Fibroblast of the aortic adventitia (primary cell): ENCODE data around the gene SYNE1. TPM values are rescaled to one million over a fixed set of nuclear protein-coding genes. Genes with fewer than 3 reads are reported as not detected.
"Not testable (repeated sequence)": the region's sequence is repeated elsewhere in the genome, so short reads cannot be mapped to it uniquely, and the experiment has no call there.

ENCODE experiments used
- DNase-seq: peaks from one replicate; pipeline ENCODE4 v3.0.0-alpha.2; 2010; ENCODE audit warnings: low read depth
- H3K4me3 ChIP-seq: 2 replicates; pipeline ENCODE4 v1.5.1; 2011; ENCODE audit warnings: low read depth, mild to moderate bottlenecking, control low read depth, low read length, moderate library complexity
- small RNA-seq: library from RNA; depleted of rRNA; stranded (forward); fragments of <200 nt; gene quantifications from one replicate; pipeline ENCODE3, GENCODE V24; 2012
- total RNA-seq: library from RNA; depleted of rRNA; stranded (reverse); fragments of >200 nt; gene quantifications from 2 replicates; pipeline ENCODE4 v1.2.3, GENCODE V29; 2012; ENCODE audit warnings: low replicate concordance
- TF ChIP-seq, protein P1 (sequence below): IDR thresholded peaks from 2 replicates; pipeline ENCODE4 v1.5.1; 2011; ENCODE audit warnings: mild to moderate bottlenecking, low read length, control low read depth, inconsistent platforms; ENCODE audit not compliant: insufficient read depth

Gene SYNE1
- total RNA-seq, 1 donor, result 193 TPM

DNA sequence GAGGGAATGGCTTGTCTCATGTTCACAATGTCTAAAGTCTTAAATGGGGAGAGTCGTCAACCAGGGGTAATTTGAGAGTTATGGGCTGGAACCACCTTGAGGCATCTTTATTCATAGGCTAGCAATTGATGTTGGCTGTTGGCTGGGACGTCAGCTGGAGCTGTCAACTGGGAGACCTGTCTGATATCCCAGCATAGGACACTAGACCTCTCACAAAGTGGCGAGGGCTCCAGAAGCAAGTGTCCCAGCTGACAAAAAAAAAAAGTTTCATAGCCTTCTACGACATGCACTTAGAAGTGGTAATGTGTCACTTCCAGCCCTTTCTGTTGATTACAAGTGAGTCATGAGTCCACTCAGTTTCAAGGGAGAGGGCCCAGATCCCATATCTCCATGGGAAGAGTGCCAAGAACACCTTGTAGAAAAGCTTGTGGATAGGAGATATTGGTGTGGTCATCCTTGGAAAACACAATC lies 551.7 kb downstream of the SYNE1 start:
- TF ChIP-seq, protein P1, sequence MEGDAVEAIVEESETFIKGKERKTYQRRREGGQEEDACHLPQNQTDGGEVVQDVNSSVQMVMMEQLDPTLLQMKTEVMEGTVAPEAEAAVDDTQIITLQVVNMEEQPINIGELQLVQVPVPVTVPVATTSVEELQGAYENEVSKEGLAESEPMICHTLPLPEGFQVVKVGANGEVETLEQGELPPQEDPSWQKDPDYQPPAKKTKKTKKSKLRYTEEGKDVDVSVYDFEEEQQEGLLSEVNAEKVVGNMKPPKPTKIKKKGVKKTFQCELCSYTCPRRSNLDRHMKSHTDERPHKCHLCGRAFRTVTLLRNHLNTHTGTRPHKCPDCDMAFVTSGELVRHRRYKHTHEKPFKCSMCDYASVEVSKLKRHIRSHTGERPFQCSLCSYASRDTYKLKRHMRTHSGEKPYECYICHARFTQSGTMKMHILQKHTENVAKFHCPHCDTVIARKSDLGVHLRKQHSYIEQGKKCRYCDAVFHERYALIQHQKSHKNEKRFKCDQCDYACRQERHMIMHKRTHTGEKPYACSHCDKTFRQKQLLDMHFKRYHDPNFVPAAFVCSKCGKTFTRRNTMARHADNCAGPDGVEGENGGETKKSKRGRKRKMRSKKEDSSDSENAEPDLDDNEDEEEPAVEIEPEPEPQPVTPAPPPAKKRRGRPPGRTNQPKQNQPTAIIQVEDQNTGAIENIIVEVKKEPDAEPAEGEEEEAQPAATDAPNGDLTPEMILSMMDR, result no peak
- DNase-seq, result peak; percentile 24
- no peak overlapping the region for H3K4me3 ChIP-seq

DNA sequence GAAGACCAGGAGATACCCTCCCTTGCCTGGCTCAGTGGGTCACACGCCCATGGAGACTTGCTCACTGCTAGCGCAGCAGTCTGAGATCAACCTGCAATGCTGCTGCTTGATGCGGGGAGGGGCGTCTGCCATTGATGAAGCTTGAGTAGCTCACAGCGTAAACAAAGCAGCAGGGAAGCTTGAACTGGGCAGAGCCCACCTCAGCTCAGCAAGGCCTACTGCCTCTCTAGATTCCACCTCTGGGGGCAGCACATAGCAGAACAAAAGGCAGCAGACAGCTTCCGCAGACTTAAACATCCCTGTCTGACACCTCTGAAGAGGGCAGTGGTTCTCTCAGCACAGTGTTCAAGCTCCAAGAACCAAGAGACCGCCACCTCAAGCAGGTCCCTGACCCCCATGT lies 558.4 kb downstream of the SYNE1 start:
- H3K4me3 ChIP-seq, result no peak overlapping the region
- TF ChIP-seq, protein P1, result no peak
- DNase-seq, result no peak

DNA sequence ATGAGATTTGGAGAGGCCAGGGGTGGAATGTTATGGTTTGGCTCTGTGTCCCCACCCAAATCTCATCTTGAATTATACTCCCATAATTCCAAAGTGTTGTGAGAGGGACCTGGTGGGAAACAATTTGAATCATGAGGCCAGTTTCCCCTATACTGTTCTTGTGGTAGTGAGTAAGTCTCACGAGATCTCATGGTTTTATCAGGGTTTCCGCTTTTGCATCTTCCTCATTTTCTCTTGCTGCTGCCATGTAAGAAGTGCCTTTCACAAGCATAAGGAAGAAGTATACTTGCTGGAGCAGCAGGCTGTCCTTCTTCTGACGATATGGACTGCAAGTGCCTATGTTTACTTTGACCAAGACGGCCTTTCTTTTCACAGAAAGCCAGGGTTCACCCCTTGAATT lies 559.2 kb downstream of the SYNE1 start:
- no peak for DNase-seq
- TF ChIP-seq, protein P1, result no peak
- H3K4me3 ChIP-seq, result no peak overlapping the region

DNA sequence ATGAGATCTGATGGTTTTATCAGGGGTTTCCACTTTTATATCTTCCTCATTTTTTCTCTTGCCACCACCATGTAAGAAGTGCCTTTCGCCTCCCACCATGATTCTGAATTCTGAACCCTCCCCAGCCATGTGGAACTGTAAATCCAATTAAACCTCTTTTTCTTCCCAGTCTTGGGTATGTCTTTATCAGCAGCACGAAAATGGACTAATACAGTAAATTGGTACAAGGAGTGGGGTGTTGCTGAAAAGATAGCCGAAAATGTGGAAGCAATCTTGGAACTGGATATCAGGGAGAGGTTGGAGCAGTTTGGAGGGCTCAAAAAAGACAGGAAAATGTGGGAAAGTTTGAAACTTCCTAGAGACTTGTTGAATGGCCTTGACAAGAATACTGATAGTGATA lies 560.9 kb downstream of the SYNE1 start:
- not testable (repeated sequence) for H3K4me3 ChIP-seq, DNase-seq

DNA sequence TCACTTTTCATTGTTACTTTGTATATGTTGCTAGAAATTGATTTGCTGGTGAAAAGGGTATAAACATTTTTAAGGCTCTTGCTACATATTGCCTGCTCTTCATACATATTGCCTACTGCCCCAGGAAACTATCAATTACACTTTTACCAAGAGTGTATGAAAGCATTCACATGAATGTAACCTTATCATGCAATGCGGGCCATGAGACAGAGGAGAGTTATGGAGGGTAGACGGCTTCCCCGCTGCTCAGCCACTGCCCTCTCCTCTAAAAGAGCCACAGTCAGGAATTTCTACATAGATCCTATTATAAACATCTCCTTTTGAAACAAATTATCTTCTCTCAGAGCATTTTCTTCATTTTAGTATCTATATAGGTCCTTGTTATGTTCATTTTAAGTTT lies 565.3 kb downstream of the SYNE1 start:
- H3K4me3 ChIP-seq, result no peak overlapping the region
- DNase-seq, result no peak
- TF ChIP-seq, protein P1, result no peak

Small RNAs within 50 kb of the gene (small RNA-seq; reads per million reads assigned to genes)
- not detected for gene RNA5SP223

Other genes with a start within 250 kb of the SYNE1 start
- 0.65 and 2.6 TPM in 2 replicates for gene MYCT1, start 60.5 kb upstream of the SYNE1 start, total RNA-seq
- not detected in 2 replicates for gene VIP, start 113.4 kb upstream of the SYNE1 start, total RNA-seq